B cell (primary cell): Measurements from ENCODE around the gene PYY.

ENCODE experiments used
- CTCF ChIP-seq: fragments of 200-600 bp; IDR thresholded peaks from one replicate; pipeline ENCODE4 v1.8.0; 2022; ENCODE audit warnings: antibody characterized with exemption, mild to moderate bottlenecking
- EZH2 ChIP-seq: IDR thresholded peaks from 2 replicates; pipeline ENCODE4 v1.6.1; 2012; ENCODE audit warnings: borderline replicate concordance, low read depth, mild to moderate bottlenecking, moderate library complexity, low read length; ENCODE audit not compliant: insufficient read depth, poor library complexity, severe bottlenecking

- TF ChIP-seq CTCF (no peak), EZH2 (no peak)
Observed at GRCh38 chr17:43952351-43952723, 1.4 kb downstream of the PYY start.
